Measurements from ENCODE around the gene PDE2A. TPM values are rescaled to one million over a fixed set of nuclear protein-coding genes. Genes with fewer than 3 reads are reported as not detected.

Gene PDE2A
- total RNA-seq, 1 donor from 2014 or later = 403 TPM

DNA sequence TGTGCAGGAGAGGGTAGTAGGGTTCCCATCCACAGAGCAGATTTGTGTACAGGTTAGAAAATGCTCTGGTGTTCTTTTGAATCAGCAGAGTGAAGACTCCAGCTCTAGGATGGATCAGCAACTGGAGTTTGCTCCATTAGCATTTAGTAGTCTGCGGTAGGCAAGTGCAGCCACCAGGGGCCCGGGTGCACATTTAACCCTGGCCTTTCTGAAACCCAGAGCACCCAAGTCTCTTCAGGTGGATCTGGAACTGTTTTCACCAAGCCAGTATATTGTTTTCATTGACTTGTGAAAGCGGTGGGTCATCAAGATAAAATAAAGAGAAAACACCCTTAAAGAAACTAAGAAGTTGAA is 139.1 kb downstream of the PDE2A start:
- no peaks in the 10 kb centered on the region for H3K4me1 ChIP-seq
- no peaks in the 10 kb centered on the region for H3K36me3 ChIP-seq
- no peak overlapping the region for H3K4me3 ChIP-seq
- H3K27ac ChIP-seq = no peak overlapping the region
- intact Hi-C loops (cut with DNase I) = no loop called here
- no peaks in the 10 kb centered on the region for H3K9me3 ChIP-seq
- H3K27me3 ChIP-seq = no peaks in the 10 kb centered on the region
- TF ChIP-seq, protein P1, sequence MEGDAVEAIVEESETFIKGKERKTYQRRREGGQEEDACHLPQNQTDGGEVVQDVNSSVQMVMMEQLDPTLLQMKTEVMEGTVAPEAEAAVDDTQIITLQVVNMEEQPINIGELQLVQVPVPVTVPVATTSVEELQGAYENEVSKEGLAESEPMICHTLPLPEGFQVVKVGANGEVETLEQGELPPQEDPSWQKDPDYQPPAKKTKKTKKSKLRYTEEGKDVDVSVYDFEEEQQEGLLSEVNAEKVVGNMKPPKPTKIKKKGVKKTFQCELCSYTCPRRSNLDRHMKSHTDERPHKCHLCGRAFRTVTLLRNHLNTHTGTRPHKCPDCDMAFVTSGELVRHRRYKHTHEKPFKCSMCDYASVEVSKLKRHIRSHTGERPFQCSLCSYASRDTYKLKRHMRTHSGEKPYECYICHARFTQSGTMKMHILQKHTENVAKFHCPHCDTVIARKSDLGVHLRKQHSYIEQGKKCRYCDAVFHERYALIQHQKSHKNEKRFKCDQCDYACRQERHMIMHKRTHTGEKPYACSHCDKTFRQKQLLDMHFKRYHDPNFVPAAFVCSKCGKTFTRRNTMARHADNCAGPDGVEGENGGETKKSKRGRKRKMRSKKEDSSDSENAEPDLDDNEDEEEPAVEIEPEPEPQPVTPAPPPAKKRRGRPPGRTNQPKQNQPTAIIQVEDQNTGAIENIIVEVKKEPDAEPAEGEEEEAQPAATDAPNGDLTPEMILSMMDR (IDR thresholded peaks at IDR 0.05) = no peak
- no peak for DNase-seq (ENCODE audit: low spot score in 2 of 2)

DNA sequence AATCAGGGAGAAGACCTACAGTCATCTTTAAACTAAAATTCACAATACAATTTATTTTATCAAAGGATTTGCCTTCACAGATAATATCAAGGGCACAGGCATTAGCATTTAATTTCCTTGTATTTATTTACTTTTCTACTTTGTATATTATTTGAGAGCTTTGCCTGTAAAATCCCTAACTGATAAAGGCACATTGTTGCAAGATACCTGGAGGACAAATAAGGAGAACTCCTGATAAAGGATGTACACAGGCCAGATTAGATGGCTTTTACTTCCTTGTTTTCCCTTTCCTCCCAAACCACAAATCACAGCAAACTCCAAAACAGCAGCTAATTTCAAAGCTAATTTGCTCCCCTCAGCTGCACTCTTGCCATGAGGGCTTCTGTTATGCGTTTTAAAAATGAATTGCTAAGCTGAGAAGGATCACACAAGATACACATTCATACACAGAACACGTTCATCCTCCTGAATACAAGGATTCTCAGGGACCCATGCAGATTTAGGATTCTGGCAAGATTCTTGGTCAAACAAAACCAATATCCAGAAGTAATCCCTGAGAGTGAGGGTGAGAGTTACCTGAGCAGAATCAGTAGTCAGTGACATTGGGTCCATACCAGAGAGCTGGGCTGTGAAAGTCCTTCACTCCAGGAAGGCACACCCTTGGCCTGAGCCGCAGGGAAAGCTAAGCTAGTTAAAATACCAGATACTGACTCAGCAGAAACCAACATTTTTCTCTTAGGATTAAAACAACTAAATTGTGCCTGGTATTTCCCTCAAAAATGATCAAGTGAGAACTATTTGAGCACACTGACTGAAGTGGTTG is 139.6 kb downstream of the PDE2A start:
- H3K27me3 ChIP-seq = no peaks in the 10 kb centered on the region
- intact Hi-C loops (cut with DNase I) = no loop called here
- TF ChIP-seq, protein P1 (IDR thresholded peaks at IDR 0.05) = no peak
- H3K36me3 ChIP-seq = no peaks in the 10 kb centered on the region
- no peak for DNase-seq (ENCODE audit: low spot score in 2 of 2)
- no peaks in the 10 kb centered on the region for H3K4me1 ChIP-seq
- H3K27ac ChIP-seq = no peak overlapping the region
- no peaks in the 10 kb centered on the region for H3K9me3 ChIP-seq
- H3K4me3 ChIP-seq = no peak overlapping the region

DNA sequence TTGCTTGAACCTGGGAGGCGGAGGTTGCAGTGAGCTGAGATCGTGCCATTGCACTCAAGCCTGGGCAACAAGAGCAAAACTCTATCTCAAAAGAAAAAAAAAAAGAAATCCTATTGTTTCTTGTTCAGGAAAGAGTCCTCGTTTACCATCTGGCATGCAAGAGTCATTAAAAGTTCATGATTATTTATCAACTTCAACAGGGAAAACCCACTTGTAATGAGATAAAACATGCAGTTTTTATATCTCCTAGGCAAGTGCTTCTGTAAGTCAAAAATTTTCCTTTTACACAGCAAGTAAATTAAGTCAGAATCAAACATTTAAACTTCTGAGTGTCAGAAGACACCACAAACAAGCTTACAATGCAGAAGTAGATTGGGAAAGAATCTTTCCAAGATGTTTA is 145.2 kb downstream of the PDE2A start:
- no peak for DNase-seq (ENCODE audit: low spot score in 2 of 2)
- TF ChIP-seq, protein P1 (IDR thresholded peaks at IDR 0.05) = no peak
- H3K4me3 ChIP-seq = no peak overlapping the region
- H3K4me1 ChIP-seq = no peaks in the 10 kb centered on the region
- no peaks in the 10 kb centered on the region for H3K9me3 ChIP-seq
- intact Hi-C loops (cut with DNase I) = no loop called here
- H3K27ac ChIP-seq = no peak overlapping the region
- H3K36me3 ChIP-seq = no peaks in the 10 kb centered on the region
- no peaks in the 10 kb centered on the region for H3K27me3 ChIP-seq

DNA sequence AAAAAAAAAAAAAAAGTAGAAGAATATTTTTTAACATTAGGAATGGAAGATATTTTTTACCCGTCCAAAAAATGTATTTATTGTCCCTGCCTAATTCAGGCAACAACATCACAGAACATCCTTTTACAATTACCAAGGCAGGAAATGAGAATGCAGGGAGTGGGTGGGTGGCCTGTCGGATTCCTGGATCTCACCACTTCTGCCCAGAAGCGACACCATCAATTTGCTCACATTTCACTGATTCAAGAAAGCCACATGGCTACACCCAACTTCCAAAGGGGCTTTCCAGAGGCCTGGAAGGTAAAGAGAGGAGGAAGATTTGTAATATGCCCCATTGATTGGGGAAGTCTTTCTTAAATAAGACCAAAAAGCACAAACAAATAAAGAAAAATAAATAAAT is 146.1 kb downstream of the PDE2A start:
- H3K9me3 ChIP-seq = no peaks in the 10 kb centered on the region
- no peak overlapping the region for H3K4me3 ChIP-seq
- DNase-seq (ENCODE audit: low spot score in 2 of 2) = no peak
- no peaks in the 10 kb centered on the region for H3K27me3 ChIP-seq
- H3K27ac ChIP-seq = no peak overlapping the region
- TF ChIP-seq, protein P1 (IDR thresholded peaks at IDR 0.05) = no peak
- intact Hi-C loops (cut with DNase I) = no loop called here
- no peaks in the 10 kb centered on the region for H3K36me3 ChIP-seq
- H3K4me1 ChIP-seq = no peaks in the 10 kb centered on the region

Other genes starting within 250 kb of the PDE2A start
- 8.1 TPM for gene CLPB, start 239.9 kb downstream of the PDE2A start, total RNA-seq
- gene ARAP1, start 78.0 kb upstream of the PDE2A start, total RNA-seq = 238 TPM
- gene STARD10, start 119.6 kb upstream of the PDE2A start, total RNA-seq = 20.9 TPM
- 21.2 TPM for gene ATG16L2, start 140.0 kb upstream of the PDE2A start, total RNA-seq